Activated CD8-positive, alpha-beta memory T cell treated with anti-CD3 and anti-CD28 coated beads for 1 hour (primary cell): ENCODE measurements around the gene NLGN1.

Experiments used
- DNase-seq, 2 donors: peaks; one replicate each; pipeline ENCODE4 v3.0.0-alpha.2; 2020; ENCODE audit warnings: low read depth in 1 of 2; ENCODE audit errors: extremely low read depth in 1 of 2

The NLGN1 gene

DNA sequence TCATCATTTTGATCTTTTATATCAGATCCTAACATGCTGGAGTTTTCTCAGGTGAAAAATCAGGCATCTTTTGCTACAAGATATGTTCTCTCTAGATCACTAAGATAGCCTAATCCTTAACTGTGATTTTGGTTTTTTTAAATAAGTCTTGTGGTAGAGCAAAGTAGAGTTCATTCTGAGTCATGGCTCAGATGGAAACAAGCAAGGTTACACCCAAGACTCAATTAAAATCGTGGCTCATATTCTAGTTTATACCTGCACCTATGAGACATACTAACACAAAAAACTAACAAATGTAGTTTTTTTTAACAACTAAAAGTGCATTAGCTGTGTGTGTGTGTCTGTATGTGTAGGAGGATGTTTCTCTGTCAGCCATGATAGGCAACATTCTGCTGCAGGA lies 428.2 kb downstream of the NLGN1 start:
- no peak for DNase-seq

DNA sequence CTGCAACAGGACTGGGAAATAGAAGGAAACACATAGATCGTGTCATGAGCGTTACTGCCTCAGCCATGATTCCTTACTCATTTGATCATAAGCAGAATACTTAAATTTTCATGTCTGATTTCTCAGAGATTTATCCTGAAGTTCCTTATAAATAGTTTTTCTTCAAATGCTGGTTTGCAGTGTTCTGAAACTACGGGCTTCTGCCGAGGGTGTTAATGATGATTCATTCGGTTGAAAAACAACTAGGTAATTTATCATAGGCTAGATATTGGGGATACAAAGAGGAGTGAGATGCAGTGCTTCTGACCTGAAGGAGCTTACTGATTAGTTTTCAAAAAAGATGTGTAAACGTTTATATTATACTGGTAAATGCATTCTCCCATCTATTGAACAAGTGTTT lies 428.9 kb downstream of the NLGN1 start:
- no peak for DNase-seq

DNA sequence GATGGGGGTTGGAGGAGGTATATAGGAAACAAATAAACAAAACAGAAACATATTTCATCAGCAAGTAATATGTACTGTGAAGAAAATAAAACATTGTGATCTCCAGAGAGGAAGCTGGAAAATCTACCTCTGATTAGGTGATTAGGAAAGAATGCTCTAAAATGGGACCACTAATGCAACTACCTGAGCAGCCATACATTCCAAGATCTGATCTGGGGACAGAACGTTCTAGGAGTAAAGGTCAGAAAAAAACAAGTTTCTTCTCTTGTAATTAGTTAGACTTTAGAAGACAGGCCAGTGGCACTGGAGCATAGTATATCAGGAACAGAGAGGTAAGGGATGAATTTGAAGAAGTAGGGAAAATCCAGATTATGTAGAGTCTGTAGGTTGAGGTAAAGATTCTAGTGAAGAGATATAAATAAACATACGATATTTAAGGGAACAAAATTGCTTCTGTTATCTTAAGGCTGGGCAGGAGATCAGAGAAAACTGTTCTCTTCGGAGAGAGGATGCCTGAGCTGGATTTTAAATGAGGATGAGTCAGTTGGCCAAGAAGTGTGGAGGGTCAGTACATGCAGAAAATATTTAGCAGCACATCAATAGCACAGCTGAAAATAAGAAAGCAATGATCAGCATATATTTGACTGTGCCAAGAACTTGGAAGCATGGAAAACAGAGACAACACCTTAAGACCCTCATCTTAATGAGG lies 429.5 kb downstream of the NLGN1 start:
- DNase-seq, result no peak

DNA sequence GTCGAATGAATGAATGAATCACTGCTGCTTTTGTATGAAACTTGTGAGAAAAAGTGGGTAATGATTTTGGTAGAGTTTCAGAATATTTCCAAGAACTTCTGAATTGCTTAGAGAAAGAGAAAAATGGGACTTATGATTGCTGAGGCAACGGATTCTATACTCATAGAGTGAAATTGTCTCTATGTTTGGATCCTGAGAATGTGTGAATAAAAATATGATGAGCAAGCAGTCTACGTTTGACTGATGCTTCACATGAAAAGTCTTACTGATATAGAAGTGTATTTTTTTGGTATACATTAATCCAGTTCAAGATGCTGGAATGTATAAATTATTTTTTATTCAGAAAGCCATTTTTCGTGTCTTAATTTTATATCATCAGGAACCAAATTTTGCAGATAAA lies 441.1 kb downstream of the NLGN1 start:
- no peak for DNase-seq

DNA sequence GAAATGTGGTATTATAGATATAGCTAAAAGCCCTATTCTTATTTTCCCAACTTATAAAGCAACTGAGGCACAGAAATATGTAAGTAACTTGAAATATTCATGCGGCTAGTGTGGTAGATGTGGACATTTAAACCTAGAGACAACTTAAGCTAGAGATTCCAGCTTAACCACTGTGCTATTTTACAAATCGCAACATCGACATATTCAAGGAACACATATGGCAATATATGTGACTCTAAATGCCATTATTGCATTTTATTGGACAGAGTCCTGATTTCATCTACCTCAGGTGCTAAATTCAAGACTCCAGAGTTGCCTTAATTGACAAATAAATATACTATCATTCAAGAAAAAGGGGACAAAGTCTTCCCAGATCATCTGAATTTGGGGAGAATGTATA lies 442.3 kb downstream of the NLGN1 start:
- no peak for DNase-seq

DNA sequence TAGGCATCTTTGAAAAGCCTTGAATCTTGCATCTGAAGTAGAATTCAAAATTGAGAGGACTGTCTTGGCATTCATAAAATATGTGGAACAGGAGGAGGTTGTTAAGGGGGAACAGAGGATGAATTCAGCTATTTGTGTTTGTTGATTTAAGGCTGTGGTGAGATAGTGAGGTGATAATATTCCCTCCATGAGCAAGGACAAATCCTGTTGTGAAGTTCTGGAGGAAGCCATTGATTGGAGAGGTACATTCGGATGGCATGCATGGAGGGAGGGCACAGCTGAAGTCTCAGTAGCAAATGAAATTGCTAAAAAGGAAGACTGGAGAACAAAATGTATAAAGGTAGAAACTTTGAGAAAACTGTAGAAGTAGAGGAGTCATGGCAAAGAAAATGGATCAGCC lies 443.8 kb downstream of the NLGN1 start:
- DNase-seq, result no peak

DNA sequence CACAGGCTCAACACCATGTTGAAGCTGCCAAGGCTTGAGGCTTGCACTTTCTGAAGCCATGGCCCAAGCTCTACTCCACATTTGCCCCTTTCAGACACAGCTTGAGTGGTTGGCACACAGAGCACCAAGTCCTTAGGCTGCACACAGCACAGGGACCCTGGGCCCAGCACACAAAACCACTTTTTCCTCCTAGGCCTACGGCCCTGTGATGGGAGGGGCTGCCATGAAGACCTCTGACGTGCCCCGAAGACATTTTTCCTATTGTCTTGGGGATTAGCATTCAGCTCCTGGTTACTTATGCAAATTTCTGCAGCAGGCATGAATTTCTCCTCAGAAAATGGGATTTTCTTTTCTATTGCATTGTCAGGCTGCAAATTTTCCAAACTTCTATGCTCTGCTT lies 445.5 kb downstream of the NLGN1 start:
- DNase-seq, result no peak

DNA sequence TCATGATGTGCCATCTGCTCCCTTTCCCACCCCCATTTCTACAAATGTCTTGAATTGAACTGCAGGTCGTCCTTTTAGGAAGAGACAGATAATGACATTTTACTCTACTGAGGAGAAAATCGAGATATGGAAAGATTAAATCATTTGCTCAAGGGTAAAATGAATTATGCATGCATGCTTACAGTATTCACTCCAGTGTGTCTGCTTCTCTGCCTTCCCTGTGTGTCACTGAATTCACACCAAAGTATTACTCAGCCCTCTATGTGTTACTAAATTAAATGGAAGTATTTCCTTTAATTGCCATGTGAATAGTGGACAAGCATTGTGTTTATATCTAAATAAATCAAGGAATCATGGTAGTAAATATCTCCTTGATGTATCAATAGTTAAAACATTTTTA lies 449.0 kb downstream of the NLGN1 start:
- DNase-seq, result no peak

DNA sequence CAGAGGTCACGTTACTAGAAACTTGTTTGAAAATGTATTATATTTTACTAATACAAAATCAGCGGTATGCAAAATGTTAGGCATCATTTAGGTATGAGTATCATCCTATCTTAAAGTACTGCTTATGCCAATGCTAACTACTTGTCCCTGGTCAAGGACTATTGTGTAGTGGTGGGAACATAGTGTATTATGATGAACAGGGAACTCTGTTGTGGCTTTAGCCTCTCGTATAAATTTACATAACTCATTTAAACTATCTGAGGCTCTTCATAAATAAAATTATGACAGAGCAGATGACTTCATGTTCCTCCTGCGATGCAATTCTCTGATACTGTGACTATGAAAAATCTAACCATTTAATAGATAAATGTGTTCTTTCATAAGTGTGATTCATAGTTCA lies 451.9 kb downstream of the NLGN1 start:
- no peak for DNase-seq

DNA sequence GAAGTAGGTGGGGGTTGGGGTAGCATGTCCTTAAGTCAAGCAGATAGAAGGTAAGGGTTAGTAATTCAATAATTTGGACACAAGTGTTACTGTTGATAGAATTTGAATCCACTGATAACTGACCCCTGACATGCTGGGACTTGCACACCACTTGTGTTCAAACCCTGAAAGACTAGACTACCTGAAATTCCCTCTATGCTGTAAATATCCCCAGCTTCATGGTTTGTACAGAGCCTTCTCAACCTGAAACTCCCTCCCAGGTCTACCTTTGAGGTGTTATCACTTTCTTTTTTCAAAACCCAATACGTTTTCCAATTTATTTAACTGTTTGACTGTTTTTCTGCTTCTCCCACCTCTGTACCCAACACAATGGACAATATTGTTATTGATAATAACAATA lies 459.6 kb downstream of the NLGN1 start:
- no peak for DNase-seq

DNA sequence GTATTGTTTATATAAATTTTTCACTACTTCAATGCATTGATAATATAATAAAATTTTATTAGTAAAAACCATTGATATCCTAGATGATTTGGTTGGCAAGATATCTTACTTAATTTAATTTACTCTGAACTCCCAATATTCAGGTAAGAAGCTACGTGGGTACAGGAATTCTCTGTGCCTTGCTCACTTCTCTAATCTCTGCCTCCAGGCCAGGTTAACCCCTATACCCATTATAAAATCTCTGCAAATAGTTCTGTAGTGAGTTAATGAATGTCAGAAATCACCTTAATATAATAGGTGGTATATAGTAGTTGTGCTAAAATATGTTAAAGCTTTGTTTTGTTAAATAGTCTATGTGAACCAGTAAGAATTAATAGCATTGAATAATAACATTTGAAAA lies 465.2 kb downstream of the NLGN1 start:
- no peak for DNase-seq

DNA sequence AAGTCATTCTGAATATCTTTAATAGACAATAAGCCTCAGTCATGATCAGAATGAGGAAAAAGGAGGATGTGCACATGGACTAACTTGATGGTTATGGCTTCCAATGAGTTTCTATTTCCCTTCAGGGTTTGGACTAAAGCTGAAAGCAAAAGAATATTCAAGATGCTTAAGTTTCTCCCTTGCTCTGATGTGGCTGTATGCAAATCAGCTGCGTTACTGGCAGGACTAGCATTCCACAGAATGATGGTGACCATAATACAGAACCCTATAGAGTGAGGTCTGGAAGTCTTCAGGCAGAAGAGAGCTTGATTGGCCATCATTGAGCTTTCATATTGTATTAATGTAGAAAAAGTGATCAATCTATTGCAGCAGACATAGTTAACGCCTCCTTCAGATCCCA lies 466.0 kb downstream of the NLGN1 start:
- no peak for DNase-seq

DNA sequence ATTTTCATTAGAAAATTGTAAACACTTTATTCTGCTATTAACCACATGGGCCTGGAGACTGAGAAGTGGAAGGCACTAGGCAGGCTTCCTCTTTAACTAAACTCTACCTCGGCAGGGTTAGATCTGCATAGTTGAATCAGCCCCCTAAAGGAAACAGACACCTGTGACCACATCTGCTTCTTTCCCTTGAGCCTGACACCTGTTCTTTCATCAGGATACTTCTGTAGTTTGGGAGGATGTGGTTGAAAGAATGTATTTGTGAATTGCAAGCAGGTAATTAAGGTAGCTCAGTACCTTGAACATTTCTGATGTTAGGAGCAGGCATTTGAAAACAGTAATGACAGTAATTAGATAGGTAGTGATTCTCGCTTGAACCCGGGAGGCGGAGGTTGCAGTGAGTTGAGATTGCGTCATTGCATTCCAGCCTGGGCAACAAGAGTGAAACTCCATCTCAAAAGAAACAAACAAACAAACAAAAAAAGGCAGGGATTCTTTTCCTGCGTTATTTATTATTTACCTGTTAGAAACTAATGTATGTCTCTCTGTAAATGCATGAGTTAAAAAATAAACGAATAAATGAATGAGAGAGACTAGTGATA lies 468.5 kb downstream of the NLGN1 start:
- no peak for DNase-seq

DNA sequence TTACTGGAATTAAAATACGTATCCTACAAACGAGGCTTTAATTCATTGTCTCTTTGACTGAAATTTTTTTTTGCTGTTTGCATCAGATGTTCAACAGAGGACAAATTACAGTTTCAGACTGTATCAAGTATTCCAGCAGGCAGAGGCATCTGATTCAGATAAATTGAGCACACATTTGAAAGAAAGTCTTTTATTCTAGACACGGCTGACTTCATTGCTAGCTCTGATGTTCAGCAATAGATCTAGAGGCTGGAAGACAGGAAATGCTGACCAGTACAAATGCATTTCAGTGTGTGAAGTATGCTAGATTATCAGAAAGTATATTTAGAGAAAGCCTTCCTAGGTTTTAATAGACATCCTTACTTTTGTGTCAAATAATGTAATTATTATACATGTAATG lies 472.2 kb downstream of the NLGN1 start:
- no peak for DNase-seq

DNA sequence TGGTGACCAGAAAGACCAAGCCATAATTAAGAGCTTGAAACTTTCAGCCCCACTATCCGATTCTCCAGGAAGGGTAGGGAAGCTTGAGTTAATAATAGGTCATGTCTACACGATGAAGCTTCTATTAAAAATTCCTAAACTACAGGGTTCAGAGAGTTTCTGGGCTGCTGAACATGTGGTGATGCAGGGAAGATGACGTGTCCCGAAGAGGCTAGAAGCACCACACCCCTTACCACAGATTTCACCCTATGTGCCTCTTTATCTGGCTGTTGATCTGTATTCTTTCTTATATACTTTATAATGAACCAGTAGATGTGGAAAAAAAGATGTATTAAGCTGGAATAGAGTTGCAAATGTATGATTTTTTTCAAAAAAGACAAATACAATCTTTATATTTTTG lies 473.4 kb downstream of the NLGN1 start:
- no peak for DNase-seq

DNA sequence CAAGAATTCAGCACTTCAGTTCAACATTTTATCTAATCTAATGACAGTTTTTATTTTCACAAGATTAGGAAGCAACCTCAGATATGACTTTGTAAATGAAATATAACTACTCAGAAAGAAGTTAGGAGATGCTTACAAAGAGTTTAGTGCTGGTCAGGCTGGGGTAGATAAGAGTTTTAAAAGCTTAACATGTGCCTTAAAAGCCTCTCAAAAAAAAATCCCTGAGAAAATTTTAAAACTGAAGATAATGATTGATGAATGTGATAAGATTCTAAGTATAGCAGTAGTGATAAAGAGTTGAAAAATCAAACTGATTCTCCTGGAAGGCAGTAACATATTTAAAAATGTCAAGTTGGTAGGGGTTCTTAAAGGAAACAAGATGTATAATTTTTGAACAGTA lies 478.2 kb downstream of the NLGN1 start:
- no peak for DNase-seq

DNA sequence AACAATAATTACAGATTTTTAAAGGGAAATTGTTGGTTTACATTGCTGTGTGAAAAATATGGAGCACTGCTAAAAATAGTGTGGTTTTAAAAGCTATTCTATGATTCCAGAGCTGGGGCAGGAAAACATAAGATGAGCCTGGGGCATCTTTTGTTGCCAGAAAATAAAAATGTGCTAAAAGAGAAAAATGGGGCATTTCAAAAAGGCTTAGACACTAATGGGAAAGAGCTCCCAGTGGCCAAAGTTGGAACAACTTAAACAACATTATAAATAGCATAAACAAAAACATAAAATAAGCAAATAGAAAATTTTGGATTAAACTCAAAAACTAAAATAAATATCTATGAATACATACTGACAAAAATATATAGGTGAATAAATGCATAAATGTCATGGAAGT lies 478.9 kb downstream of the NLGN1 start:
- DNase-seq, result no peak

DNA sequence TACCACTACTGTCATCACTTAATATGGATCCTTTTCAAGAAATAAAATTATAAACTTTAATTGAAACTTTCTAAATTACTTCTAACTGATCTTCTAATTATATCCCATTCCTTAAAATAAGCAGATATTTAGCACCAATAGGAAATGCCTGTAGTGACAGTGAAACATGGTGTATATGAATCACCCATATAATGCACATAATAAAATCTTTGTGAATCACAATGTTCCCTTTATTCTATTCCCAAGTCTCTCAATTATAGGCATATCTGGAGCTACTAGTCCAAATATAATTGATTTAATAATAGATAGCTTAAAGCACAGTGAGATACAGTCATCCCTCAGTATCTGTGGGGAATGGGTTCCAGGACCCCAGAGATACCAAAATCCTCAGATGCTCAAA lies 490.3 kb downstream of the NLGN1 start:
- DNase-seq, result no peak

DNA sequence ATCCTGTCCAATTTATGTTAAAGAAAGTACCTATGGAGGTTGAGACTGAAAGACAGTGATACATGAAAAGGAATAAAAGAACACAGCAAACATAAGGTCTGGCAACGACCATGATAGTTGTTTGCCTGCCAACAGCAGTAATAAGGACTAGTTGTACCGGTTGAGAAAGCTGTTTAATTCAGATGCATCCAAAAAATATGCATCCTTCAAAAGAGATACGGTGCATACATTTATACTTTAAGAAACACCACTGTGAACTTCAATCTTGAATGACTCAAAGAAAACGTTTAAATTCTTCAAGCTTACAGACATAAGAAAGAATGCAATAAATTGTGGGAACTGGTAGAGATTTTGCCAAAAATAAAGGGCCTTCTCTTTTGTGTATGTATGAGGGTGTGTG lies 492.1 kb downstream of the NLGN1 start:
- no peak for DNase-seq

DNA sequence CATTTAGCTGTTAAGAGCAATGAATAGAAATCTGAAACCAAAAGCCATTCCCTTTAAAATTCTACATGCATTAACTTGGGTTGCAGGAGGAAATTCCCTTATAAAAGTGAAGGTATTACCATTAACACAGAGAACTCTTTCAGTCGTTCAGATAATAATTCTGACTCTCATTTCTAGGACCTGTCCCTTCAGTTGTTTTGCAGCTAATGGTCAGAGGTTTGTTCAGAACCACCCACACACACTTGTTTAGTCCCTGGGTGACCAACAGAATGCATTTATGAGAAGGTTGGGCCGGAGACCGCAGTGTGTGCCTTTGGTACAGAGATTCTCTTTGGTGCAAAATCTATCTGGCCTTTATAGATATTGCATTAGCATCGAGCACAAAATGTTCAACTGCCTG lies 492.5 kb downstream of the NLGN1 start:
- no peak for DNase-seq

DNA sequence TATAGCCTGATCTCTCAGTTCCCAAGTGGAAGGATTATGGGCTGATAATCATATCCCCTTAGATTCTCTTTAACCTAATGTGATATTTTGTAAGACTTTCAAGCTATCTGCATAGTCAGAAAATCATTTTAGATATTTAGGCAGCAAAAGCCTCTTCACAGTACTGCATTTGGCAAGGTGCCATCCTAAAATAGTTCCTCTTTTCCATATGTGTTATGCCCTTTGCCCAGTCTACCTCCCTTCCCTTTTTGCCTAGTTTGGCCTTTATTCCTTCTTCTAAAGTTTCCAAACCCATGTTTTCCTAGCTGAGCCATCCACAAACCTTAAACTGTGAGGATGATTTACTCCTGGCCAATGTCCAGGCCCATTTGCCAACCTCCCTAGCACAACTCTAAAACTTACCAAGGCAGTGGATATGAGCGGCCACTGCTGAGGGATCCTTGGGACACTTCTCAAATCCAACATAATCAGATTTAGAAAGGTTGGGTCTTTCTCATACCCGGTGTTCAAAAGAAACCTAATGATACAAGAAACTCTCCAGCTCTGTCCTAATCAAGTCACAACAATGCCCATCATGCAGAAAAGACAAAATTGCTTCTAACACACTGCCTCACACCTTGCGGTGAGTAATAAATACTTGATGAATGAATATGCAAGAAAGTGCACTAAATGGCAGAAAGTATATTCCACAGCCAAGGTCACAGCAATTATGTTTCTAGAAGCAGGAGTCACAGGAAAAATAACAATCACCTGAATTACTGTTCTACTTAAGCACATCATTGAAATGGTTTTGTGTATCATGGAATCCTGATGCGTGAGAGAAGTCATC lies 493.9 kb downstream of the NLGN1 start:
- no peak for DNase-seq

DNA sequence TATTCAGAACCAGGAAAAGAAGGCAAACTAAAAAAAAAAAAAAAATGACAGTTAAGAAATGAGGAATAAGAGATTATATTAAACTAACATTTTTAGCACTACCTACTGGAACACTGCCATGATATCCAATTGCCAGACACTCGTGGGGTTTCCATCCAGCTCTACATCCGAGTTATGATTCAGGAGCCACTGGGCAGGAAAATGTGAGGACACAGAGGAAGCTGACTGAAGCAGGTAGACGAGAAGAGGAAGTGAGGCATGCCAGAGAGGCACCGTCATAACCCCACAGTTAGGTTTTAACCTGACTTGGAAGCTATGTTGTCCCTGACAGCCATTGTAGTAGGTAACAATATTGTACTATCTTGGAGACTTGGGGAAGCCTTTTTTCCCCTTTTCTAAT lies 495.0 kb downstream of the NLGN1 start:
- DNase-seq, result no peak
